Kidney capillary endothelial cell (primary cell): Measurements from ENCODE around the gene C1orf232.

Source experiments
- DNase-seq: peaks from one replicate; pipeline ENCODE4 v3.0.0-alpha.2; 2018; ENCODE audit warnings: low spot score

C1orf232 gene

GRCh38 chr1:26124418-26125331, 44.1 kb downstream of the C1orf232 start:
- DNase-seq: no peak

- DNase-seq: no peak
Measured at GRCh38 chr1:26122988-26123973, 45.5 kb downstream of the C1orf232 start.

GRCh38 chr1:26121854-26122773, 46.6 kb downstream of the C1orf232 start:
- DNase-seq: no peak

DNA sequence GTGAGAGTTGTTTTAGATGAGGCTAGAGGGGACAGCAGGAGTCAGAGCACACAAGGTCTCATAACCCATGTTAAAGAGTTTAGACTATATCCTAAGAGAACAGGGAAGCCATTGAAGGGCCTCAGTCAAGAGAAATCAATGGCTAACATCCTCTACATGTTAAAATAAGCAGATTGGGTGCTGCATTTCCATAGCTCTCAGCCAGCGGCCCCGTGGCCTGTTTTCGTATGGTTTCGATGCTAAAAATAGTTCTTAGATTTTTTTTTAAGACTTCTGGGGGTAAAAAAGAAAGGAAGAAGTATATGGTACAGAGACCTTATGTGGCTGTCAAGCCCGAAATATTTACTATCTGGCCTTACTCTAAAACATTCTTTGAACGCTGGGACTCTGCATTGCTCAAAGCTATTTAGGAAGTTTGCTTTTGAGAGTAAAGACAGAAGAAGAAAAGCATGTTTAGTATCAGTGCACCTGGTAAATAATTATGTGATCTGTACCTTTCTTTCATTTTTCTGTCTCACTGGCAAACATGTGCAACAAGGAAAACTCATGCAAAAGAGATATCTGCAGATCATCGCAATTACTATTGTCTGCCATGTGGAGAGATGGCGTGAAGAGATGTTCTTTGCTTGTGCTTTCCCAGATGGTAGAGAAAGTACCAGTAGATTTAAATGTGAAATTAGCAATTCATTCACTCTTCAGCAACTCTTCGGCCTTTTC, 48.7 kb downstream of the C1orf232 start:
- DNase-seq: no peak

DNA sequence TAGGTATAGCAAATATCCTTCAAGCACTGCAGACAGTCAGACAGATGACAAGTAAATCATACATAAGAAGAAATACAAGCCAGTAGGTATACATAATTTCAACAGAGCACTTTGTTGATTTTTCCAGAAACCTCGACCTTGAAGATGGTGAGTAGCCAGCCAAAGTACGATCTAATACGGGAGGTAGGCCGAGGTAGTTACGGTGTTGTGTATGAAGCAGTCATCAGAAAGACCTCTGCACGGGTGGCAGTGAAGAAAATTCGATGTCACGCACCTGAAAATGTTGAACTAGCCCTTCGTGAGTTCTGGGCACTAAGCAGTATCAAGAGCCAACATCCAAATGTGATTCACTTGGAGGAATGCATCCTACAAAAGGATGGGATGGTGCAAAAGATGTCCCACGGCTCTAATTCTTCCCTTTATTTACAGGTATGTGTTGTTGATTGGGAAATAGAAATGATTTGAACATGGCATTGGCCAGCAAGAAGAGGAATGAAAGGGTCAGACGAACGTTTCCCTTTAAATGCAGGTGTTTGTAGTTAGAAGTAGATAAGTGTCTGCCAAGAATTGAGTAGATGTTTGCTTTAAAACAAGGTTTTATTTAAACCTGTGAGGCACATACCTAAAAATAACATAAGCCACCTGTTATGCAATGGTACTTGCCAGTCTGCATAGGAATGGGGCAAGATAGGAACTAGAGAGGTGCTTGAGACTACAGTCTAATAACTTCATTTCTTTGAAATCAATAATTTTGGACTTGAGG, 54.4 kb downstream of the C1orf232 start:
- no peak for DNase-seq
